ENCODE results near the gene MYO1E.

The MYO1E gene

DNA sequence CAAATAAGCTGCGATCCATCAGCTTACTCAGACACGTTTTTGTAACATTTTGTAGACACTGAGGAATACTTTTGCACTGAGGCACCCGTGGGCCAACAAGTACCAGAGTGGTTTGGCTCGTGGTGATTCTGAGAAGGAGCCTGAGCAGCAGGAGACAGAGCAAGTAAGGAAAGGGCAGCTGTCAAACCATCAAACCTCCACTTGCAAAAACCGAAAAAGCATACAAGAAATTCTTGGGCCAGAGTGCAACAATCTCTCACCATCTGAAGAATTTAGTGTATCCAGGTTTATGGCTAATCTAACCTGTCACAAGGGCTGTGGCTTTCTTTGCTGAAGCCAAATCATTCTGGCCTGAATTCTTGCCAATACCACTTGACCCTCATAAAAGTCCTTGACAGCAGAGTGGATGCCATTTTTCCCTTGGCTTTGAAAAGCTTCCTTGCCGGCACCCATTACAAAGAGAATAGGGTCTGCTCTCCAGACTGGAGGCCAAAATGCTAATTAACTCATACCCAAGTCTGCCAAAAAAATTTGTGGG, 56.7 kb downstream of the MYO1E start:
- peak; percentile 62 for DNase-seq (ENCODE audit: low spot score)

- DNase-seq (ENCODE audit: low spot score), result peak; percentile 79
Measured at GRCh38 chr15:59313641-59314332, 58.9 kb downstream of the MYO1E start.

DNA sequence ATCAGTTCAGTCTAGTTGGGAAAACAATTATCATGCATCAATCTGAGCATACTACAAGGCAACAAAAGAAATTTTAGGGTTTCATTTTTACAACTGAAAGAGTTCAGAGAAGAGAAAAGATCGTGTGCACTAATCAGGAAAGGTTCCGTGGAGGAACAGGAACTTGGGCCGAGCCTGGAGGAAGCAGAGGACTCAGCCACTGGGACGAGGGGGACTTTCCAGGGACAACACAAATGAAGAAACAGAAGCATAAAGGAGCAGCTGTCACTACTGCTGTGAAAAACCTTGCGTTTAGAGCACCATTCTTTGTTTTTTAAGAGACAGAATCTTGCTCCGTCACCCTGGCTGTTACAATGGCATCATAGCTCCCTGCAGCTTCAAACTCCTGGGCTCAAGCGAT, 60.5 kb downstream of the MYO1E start:
- DNase-seq (ENCODE audit: low spot score), result no peak

DNA sequence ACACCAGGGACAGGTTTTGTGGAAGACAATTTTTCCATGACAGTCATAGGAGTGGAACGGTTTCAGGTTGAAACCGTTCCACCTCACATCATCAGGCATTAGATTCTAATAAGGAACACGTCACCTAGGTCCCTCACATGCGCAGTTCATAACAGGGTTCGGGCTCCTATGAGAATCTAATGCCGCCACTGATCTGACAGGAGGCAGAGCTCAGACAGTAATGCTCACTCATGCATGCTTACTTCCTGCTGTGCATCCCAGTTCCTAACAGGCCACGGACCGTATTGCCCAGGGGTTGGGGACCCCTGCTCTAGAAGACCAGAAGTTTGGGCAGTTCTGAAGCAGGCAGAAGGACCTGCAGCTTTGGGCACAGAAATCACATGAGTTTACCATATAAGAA, 61.5 kb downstream of the MYO1E start:
- DNase-seq (ENCODE audit: low spot score), result no peak

DNA sequence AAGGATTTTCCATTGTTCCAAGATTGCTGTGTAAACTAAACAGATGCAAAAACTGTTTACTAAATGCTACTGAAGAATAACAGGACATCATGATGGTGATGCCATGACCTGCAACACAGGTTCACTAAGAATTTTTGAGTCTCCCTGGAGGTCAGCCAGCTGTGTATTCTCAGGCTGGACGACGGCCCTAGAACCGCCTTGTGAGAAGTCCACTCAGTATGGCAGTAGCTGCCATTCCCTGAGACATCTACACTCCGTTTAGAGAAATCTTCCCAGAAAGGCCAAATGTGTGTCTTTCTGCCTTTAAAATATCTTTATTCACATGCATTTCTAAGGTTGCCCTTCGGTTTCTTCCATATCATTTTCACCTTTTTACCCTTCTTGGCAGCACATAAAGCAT, 63.3 kb downstream of the MYO1E start:
- no peak for DNase-seq (ENCODE audit: low spot score)

GRCh38 chr15:59307165-59307537, 65.5 kb downstream of the MYO1E start:
- DNase-seq (ENCODE audit: low spot score), result no peak

- DNase-seq (ENCODE audit: low spot score), result peak; percentile 47
Measured at GRCh38 chr15:59306520-59307164, 66.0 kb downstream of the MYO1E start.

DNA sequence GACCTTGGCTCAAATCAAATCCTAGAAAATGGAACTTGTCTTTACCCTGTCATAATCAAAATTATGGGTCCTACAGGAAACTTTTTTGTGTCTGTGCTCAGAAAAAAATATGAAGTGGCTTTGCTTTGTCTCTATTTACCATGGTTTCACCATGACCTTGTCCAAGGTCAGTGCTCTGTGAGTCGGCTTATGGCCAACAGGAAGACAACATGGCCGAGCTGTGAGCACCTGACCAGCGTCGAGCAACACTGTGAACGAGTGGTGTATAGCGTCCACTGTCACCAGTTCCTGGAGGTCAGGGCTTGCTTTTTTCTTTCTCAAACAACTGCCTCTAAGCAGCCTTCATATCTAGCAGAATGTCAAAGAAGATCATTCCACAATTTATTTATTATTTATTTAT, 67.9 kb downstream of the MYO1E start:
- DNase-seq (ENCODE audit: low spot score), result no peak

GRCh38 chr15:59304034-59304795, 68.5 kb downstream of the MYO1E start:
- DNase-seq (ENCODE audit: low spot score), result peak; percentile 61

DNA sequence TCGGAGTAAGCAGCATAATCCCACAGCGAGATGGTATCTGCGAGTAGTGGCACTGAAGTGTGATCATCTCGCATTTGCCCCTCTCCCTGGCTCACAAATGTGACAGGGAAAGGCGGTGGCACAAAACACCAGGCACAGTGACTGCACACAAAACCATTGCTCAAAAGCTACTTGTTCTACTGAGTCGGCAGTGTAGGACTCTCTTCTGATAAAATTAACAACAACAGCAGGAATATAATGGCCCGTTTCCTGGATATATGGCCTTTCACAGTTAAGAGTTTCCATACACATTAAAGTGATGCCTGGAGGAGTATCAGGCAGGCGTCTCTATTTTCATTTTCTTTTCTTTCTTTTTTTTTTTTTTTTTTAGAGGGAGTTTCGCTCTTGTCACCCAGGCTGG, 69.0 kb downstream of the MYO1E start:
- DNase-seq (ENCODE audit: low spot score), result no peak

- no peak for DNase-seq (ENCODE audit: low spot score)
Measured at GRCh38 chr15:59303136-59303535, 69.5 kb downstream of the MYO1E start.

DNA sequence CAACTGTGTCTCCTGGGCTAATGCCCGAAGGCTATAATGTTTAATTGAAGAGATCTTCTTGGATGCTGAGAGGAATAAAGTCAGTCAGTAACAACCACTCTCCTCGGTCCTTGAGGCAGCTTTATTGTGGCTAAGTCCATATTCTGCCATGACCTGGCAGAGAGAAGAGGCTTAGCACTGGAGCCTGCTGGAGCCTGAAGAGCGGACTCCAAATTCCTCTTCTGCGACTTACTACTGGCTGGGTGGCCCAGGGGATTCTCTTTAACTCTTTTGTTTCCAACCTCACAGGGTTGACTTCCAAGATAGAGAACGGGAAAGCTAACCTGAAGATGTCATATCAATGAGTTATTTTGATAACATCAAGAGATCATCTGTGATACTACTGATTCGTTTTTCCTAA, 71.1 kb downstream of the MYO1E start:
- no peak for DNase-seq (ENCODE audit: low spot score)

DNA sequence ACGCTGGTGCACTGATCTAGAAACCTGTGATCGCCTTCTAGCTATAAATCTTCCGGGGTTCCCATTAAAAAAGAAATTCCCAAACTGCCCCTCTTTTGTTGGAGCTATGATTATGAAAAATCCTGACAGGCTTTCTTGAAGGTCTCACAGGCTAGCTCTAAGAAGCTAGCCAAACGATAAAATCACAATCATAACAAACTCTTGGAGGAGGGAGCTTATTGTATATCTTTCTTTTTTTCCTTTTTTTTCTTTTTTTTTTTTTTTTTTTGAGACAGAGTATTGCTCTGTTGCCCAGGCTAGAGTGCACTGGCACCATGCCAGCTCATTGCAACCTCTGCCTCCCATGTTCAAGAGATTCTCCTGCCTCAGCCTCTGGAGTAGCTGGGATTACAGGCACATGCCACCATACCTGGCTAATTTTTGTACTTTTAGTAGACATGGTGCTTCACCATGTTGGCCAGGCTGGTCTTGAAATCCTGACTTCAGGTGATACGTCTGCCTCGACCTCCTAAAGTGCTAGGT, 72.0 kb downstream of the MYO1E start:
- peak; percentile 63 for DNase-seq (ENCODE audit: low spot score)

DNA sequence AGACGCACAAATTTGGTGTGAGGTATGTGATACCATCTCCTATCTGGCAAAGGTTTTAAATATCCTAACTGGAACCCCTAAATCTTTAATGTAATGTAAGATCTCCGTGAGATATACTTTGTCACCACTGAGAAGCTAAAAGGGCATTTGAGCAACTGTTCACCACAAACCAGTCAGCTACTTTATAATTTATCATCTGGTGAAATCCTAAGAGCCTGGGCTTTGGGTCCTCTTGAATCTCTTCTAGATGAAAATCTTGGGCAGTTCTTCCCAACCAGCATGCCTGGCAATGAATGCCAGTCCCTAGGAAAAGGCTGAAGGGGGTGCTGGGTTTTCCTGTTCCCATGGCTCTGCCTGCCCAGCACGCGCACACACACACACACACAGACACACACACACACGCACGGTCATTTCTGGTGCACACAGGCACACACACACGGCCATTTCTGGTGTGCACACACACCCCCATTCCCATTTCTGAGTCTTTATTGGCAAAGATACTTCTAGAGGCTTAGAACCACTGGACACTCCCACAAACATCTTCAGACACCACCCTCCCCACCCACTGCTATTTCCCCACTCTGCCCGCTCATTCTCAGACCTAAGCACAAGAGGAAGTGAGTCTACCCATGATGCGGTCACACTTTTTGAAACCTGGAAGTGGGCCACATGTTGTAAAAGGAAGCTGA, 72.6 kb downstream of the MYO1E start:
- peak; percentile 97 for DNase-seq (ENCODE audit: low spot score)

DNA sequence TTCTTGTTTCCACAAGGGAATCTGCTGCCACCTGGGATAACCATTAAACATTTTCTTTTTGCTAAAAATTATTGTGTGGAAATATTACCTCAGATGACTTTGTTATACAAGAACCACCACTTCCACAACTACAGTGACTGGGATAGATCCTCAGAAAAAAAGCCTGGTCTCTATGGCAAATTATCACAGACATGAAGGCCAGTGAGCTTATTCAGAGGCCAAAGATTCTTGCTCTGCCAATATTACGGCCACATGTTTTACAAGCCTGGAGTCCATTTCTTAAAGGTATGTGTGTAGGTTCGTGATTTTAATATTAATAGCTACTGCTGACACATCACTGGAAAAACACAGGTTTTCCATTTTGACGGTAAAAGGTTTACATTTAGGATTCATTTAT, 73.8 kb downstream of the MYO1E start:
- no peak for DNase-seq (ENCODE audit: low spot score)

- peak; percentile 98 for DNase-seq (ENCODE audit: low spot score)
Measured at GRCh38 chr15:59298225-59298853, 74.3 kb downstream of the MYO1E start.

GRCh38 chr15:59296181-59296617, 76.5 kb downstream of the MYO1E start:
- peak; percentile 95 for DNase-seq (ENCODE audit: low spot score)

DNA sequence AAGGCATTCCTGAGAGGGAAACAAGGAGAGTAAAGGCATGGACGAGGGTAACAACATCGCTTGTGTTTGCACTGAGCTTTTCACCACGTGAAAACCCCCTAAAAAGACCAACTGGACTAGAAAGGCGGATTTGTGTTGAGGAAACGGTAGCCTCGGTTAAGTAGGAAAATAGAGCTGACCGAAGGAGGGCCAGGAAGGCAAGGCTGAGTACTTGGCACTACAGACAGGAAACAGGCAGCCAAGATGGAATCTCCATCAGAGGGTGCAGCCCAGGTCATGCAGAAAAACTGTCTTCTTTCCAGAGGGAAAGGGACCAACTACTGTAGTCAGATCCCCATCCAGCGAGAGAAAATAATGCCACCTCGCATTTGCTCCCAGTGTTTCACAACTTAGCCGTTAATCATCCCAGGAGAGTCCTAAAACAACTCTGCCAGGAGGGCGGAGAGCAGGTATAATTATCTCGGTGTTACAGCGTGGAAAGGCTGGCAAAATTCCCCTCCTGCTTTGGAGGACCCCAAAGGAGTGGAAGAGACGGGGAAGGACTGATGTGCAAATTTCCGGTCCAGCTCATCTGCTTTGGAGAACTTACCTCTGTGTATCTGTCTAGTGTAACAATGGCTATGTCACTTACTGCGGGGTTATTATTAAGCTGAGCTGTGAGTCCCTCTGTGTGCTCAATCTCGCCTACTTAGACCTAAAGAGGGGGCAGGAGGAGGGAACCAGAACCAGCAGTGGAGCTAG, 77.2 kb downstream of the MYO1E start:
- DNase-seq (ENCODE audit: low spot score), result peak; percentile 73

DNA sequence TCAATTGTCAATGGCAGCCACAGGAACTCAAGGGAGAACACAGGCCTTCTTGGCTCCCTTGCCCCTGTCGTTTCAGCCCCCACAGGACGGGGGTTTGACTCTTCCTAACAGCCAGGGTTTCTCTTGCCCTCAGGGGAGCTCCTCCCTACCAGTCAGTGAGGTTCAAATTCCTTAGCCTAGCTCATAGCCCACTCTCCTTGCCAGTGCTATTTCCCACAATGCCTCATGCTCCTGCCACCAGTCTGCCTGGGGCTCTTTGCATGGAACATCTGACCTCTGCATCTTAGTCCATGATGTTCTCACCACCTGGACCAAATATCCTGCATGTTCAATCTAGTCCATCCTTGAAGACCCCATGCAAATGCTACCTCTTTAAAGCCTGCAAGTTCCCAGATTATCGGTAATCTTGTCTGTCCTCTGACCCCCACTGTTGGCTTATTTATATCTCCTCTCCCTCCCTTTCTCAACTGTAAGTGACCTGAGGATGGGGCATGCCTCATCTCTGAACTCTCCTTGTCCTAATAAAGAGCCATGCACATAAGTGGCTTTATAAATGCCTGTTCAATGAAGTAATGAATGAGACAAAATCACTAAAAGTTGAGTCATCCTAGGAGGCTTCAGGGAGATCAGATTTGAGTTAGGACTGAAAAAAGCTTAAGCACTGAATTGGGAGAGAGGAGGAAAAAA, 78.0 kb downstream of the MYO1E start:
- peak; percentile 96 for DNase-seq (ENCODE audit: low spot score)

- peak; percentile 59 for DNase-seq (ENCODE audit: low spot score)
Measured at GRCh38 chr15:59292442-59293151, 80.1 kb downstream of the MYO1E start.

All from kidney tubule cell (primary cell).